Keratinocyte (primary cell): Measurements from ENCODE around the gene SLC17A3.

Source experiments
- CTCF ChIP-seq, 3 experiments: IDR thresholded peaks in 1 of 3; conservative IDR thresholded peaks in 1 of 3; optimal IDR thresholded peaks in 1 of 3; 2 replicates in 2 of 3; 3 replicates in 1 of 3; pipeline versions ENCODE3 to v1.5.1; 2011; ENCODE audit warnings: low read length in 3 of 3, mild to moderate bottlenecking in 3 of 3, moderate library complexity in 2 of 3, control low read depth in 1 of 3, inconsistent platforms in 1 of 3; ENCODE audit not compliant: insufficient read depth in 2 of 3; ENCODE audit errors: extremely low read depth in 1 of 3
- EZH2 ChIP-seq: IDR thresholded peaks from one replicate; pipeline ENCODE4 v1.6.1; 2012; ENCODE audit warnings: inconsistent platforms, mild to moderate bottlenecking, low read length, moderate library complexity

DNA sequence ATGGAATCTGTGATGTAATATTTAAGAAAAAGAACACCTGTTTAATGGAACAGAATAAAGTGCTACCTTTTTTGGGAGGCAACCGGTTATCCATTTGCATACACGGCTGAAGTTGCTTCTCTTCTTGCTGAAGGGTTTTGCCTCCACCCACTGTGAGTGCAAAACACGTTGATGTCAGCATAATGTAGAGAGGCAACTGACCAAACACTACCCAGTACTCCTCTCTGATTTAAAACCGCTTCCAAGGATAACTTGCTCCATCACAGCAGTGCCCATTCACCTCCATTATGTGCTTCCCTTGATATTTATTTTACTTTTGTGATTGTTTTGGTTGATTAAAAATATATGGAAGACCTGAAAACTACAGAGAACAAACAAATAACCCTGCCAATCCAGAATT, 43.6 kb downstream of the SLC17A3 start:
- TF ChIP-seq CTCF (optimal IDR thresholded peaks at IDR 0.05 in 1 of 3, IDR thresholded peaks at IDR 0.05 in 1 of 3, conservative IDR thresholded peaks at IDR 0.05 in 1 of 3; ENCODE audit: extremely low read depth in 1 of 3, insufficient read depth in 2 of 3, low read length in 3 of 3), result no peak
- no peak for TF ChIP-seq EZH2
